ENCODE data around the gene SLC36A3. TPM values are rescaled to one million over a fixed set of nuclear protein-coding genes. Genes with fewer than 3 reads are reported as not detected.

Gene SLC36A3
- total RNA-seq, 1 experiment from 2014 or later = not detected

- no peak for TF ChIP-seq REST (IDR thresholded peaks at IDR 0.05; ENCODE audit: low read depth)
These were observed 33.0 kb downstream of the SLC36A3 start (continued) for GRCh38 chr5:151270599-151270998.

GRCh38 chr5:151267491-151268260 lies 35.9 kb downstream of the SLC36A3 start:
- no TSS peak for BruUV-seq (replicated peaks)
- CTCF ChIA-PET = no interaction called here

More at GRCh38 chr5:151267491-151268260, 35.9 kb downstream of the SLC36A3 start:
- Histone ChIP-seq H3K4me1 (ENCODE audit: control insufficient read depth in 1 of 2, insufficient read depth in 2 of 2, low read length in 2 of 2) (peaks cover 7 to 16% of the 10 kb centered on the region in 2 experiments; a peak in 3 of 4 replicates), H4K20me1 (ENCODE audit: insufficient read depth) (no peaks in the 10 kb centered on the region), H3K27me3 (ENCODE audit: insufficient read depth, low read length) (no peaks in the 10 kb centered on the region), H3K9me2 (ENCODE audit: insufficient read depth) (no peaks in the 10 kb centered on the region), H3K79me2 (ENCODE audit: insufficient read depth, low read length) (no peaks in the 10 kb centered on the region), H3K9me3 (ENCODE audit: control insufficient read depth in 1 of 2, insufficient read depth in 1 of 2, low read depth in 1 of 2, low read length in 2 of 2) (no peaks in the 10 kb centered on the region), H2AFZ (ENCODE audit: low read depth, low read length, poor library complexity, severe bottlenecking) (no peak overlapping the region), H3K9ac (ENCODE audit: low read length) (no peak overlapping the region), H3K27ac (ENCODE audit: low read depth, low read length) (no peak overlapping the region), H3K4me2 (ENCODE audit: low read length) (no peak overlapping the region), H3K36me3 (ENCODE audit: control insufficient read depth in 1 of 2, insufficient read depth in 2 of 2, low read length in 2 of 2) (0 out of 4 replicates have a peak, but pooled peaks cover 0 to 3% of the 10 kb centered on the region in 2 experiments), H3K4me3 (replicated peaks in 1 of 2; ENCODE audit: low read depth in 1 of 2, low read length in 2 of 2) (no peak overlapping the region)
- ChIA-PET POLR2A (no interaction called here), RAD21 (ENCODE audit: low non-redundant PET in 1 of 2, low total read pairs in 2 of 2, uncharacterized antibody in 2 of 2, unreplicated experiment in 2 of 2) (no interaction called here)
- no peak for DNase-seq (ENCODE audit: low read depth, low spot score)
- TF ChIP-seq CBX3 (IDR thresholded peaks at IDR 0.05; ENCODE audit: low read depth) (no peak), ATF3 (IDR thresholded peaks at IDR 0.05) (no peak), ELF1 (IDR thresholded peaks at IDR 0.05; ENCODE audit: borderline replicate concordance, low read depth) (no peak), EZH2 (IDR thresholded peaks at IDR 0.05) (no peak), SIN3A (IDR thresholded peaks at IDR 0.05; ENCODE audit: low read depth) (no peak), RAD21 (IDR thresholded peaks at IDR 0.05; ENCODE audit: low read depth) (no peak), CTCF (IDR thresholded peaks at IDR 0.05 in 2 of 3, conservative IDR thresholded peaks at IDR 0.05 in 1 of 3; ENCODE audit: borderline replicate concordance in 1 of 3, insufficient read depth in 1 of 3, low read depth in 2 of 3, low read length in 2 of 3) (no peak), EZH2phosphoT487 (IDR thresholded peaks at IDR 0.05; ENCODE audit: borderline replicate concordance) (no peak), ZBTB33 (IDR thresholded peaks at IDR 0.05; ENCODE audit: extremely low read depth, insufficient replicate concordance, low read length) (no peak)
- intact Hi-C loops (cut with micrococcal nuclease) = no loop called here
- ATAC-seq = no peak
